ENCODE measurements around the gene MYL12A. TPM values are rescaled to one million over a fixed set of nuclear protein-coding genes. Genes with fewer than 3 reads are reported as not detected.
A peak's percentile ranks its signal among the peaks of the same experiment; 100 is the strongest.

The MYL12A gene
- total RNA-seq, 1 experiment from 2014 or later: 284 TPM

DNA sequence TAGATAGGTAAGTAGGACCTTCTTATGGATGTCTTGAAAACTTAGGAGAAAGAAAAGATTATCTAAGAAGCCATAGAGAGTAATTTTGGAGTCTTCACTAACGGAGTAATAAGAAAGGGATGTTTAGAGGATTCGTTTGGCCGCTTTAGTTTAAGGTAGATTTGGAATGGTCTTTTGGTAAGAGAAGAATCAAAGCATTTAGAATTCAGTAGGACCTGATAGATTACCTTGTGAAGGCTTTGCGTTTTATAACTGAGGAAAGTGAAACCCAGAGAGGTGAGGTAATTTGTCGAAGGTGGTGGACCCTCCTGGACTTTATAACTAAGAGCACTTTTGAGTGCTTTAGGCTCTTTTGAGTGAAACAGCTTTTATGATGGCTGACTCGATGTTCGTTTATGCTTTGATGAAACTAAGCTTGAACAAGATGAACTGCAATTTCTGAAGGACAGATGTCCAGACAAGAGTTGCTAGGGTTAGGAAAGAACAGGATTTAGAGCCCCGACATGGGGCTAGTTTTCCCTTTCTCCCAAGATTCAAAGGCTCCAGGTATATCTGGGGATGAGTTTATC, 15.6 kb downstream of the MYL12A start:
- H3K4me1 ChIP-seq (ENCODE audit: insufficient read depth, low read length): peaks cover 6% of the 10 kb centered on the region; the same call in 1 of the 2 replicates
- peak overlapping the region; percentile 51 for H3K4me2 ChIP-seq (ENCODE audit: insufficient read depth, insufficient read length, low read length)
- H2BK20ac ChIP-seq (ENCODE audit: low read depth, low read length, poor library complexity, severe bottlenecking): no peak overlapping the region
- no CpG with 5 or more reads among the region's 8 CpGs for WGBS (ENCODE audit: extremely low coverage, insufficient read length, low lambda C conversion rate)
- no peak for TF ChIP-seq CTCF (conservative IDR thresholded peaks at IDR 0.05)
- no peak overlapping the region for H3K4ac ChIP-seq (ENCODE audit: low read depth, low read length)
- no peak overlapping the region for H2BK15ac ChIP-seq (ENCODE audit: low read depth, low read length)
- H3K18ac ChIP-seq (ENCODE audit: insufficient read length, low read depth, low read length): no peak overlapping the region
- H3K14ac ChIP-seq (ENCODE audit: insufficient read depth, low read length): no peak overlapping the region
- H4K8ac ChIP-seq (replicated peaks; ENCODE audit: insufficient read length, low read depth, low read length): no peak overlapping the region
- H3K27ac ChIP-seq (ENCODE audit: insufficient read length, low read depth, low read length): no peak overlapping the region
- H2AK5ac ChIP-seq (ENCODE audit: insufficient read length, low read length): no peak overlapping the region
- no peak overlapping the region for H3K23ac ChIP-seq (ENCODE audit: insufficient read length, low read depth, low read length)
- H4K20me1 ChIP-seq (ENCODE audit: control insufficient read depth, insufficient read depth, insufficient read length): no peaks in the 10 kb centered on the region
- no peak overlapping the region for H2BK5ac ChIP-seq (ENCODE audit: insufficient read length, low read length)
- Mint-ChIP-seq H3K36me3 (ENCODE audit: insufficient read depth in 1 of 3, low read depth in 3 of 3) (no peaks in the 10 kb centered on the region; a peak in 1 of 7 replicates), H3K4me1 (peaks cover 44 to 47% of the 10 kb centered on the region in 2 experiments), H3K9me3 (no peaks in the 10 kb centered on the region; a peak in 2 of 5 replicates), H3K27me3 (ENCODE audit: low read depth) (no peaks in the 10 kb centered on the region), H3K4me3 (peak overlapping the region; percentile 80 to 90), H3K27ac (peak overlapping the region; percentile 11 to 69 (median 18); a peak in 4 of 7 replicates)
- H3K23me2 ChIP-seq (ENCODE audit: insufficient read length, low read depth, low read length, poor library complexity, severe bottlenecking): peaks cover 4% of the 10 kb centered on the region
- no peak overlapping the region for H2AFZ ChIP-seq (ENCODE audit: low read length)
- peak overlapping the region; percentile 79 for H3K9ac ChIP-seq (ENCODE audit: extremely low read depth, insufficient read length, low read length)
- DNase-seq: no peak
- H3K56ac ChIP-seq (ENCODE audit: insufficient read length, low read depth, low read length): no peak overlapping the region
- H2BK120ac ChIP-seq (ENCODE audit: low read depth, low read length, poor library complexity, severe bottlenecking): no peak overlapping the region
- peaks cover 46% of the 10 kb centered on the region for H3K79me2 ChIP-seq (ENCODE audit: insufficient read depth, low read length)
- H4K5ac ChIP-seq (ENCODE audit: insufficient read length, low read depth, low read length): no peak overlapping the region
- no peak overlapping the region for H2BK12ac ChIP-seq (ENCODE audit: insufficient read length, low read depth, low read length)
- H3K79me1 ChIP-seq (ENCODE audit: insufficient read depth, low read depth, low read length, poor library complexity, severe bottlenecking): no peaks in the 10 kb centered on the region
- H3K27me3 ChIP-seq (ENCODE audit: insufficient read depth, low read length): no peaks in the 10 kb centered on the region
- no peak overlapping the region for H3T11ph ChIP-seq (ENCODE audit: low read length)
- H3K9me3 ChIP-seq (ENCODE audit: control insufficient read depth, low read depth, low read length): no peaks in the 10 kb centered on the region
- no peak overlapping the region for H4K91ac ChIP-seq (ENCODE audit: insufficient read length, low read depth, low read length)
